Inferior parietal cortex (tissue), 1 donor: ENCODE measurements around the gene TRIM74.
"Not testable (repeated sequence)": the region's sequence is repeated elsewhere in the genome, so short reads cannot be mapped to it uniquely, and the experiment has no call there.

Source experiments
- DNase-seq: peaks from one replicate; pipeline ENCODE4 v3.0.0-alpha.2; 2016; ENCODE audit errors: extremely low spot score

The TRIM74 gene

DNA sequence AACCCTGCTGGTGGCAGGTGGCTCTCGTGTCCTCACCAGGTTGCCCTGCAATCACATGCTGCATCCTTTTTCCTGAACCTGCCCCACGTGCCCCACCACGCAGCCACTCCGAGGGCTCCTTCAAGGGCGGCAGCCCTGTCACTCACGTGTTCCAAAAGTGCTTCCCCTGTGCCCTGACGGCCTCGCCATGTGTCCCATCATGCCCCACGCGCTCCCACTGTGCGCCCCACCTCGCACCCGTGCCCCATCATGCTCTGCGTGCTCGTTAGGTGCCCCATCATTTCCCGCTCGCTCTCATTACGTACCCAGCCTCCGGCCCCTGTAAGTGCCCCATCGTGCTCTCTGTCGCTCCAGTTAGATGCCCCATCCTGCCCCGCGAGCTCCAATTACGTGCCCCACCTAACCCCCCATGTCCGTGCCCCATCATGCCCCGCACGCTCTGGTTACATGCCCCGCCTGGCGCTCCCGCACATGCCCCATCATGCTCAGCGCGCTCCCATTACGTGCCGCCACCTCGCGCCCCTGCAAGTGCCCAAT lies at the start of gene TRIM74:
TRIM74 (minus strand) TSS at position 487 of the 537 bp plus-strand sequence. CDS start 3,309 bp downstream, outside the sequence.
- DNase-seq: not testable (repeated sequence)

DNA sequence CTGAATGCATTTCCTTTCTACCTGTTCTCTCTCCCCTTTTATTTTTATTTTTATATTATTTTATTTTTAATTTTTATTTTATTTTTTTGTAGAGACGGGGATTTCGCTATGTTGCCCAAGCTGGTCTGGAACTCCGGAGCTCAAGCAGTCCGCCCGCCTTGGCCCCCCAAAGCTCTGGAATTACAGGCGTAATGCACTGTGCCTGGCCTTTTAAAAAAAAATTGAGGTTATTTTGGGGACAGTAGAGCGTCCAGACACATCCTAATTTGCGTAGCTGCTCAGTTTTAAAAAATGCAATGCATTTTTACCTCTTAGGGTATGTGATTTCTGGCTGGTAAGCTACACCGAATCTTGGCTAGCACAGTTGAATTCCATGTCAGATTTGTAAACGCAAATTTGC lies 37.2 kb upstream of the TRIM74 start:
- DNase-seq: not testable (repeated sequence)

DNA sequence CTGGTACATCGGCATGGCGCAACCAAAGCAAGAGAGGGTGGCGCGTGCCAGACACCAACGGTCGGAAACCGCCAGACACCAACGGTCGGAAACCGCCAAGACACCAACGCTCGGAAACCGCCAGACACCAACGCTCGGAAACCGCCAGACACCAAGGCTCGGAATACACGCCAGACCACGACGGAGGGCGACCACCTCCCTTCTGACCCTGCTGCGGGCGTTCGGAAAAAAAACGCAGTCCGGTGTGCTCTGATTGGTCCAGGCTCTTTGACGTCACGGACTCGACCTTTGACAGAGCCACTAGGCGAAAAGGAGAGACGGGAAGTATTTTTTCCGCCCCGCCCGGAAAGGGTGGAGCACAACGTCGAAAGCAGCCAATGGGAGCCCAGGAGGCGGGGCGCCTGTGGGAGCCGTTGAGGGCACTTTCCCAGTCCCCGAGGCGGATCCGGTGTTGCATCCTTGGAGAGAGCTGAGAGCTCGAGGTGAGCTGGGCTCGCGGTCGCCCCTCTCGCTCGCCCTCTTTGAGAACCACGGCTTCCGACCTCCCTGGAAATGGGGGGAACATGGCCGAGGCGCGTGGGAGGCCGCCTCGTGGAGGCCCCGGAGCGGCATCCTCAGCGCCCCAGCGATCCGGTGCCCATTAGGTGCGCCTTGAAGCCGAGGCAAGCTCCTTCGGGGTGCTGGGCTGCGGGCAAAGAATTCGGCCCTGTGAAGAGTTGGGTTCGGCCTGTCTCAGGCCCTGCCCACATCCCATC lies 36.6 kb upstream of the TRIM74 start:
- peak; percentile 69 for DNase-seq

DNA sequence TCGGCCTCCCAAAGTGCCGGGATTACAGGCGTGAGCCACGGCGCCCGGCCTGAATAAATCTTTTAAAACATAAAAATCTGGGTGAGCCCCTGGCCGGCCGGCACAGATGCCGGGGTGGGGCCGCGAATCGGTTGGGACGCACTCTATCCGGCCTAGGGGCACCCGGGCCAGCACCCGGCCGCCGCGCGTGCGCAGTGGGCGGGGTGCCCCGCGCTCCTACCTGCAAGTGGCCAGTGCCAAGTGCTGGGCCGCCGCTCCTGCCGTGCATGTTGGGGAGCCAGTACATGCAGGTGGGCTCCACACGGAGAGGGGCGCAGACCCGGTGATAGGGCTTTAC lies 36.1 kb upstream of the TRIM74 start:
- not testable (repeated sequence) for DNase-seq

DNA sequence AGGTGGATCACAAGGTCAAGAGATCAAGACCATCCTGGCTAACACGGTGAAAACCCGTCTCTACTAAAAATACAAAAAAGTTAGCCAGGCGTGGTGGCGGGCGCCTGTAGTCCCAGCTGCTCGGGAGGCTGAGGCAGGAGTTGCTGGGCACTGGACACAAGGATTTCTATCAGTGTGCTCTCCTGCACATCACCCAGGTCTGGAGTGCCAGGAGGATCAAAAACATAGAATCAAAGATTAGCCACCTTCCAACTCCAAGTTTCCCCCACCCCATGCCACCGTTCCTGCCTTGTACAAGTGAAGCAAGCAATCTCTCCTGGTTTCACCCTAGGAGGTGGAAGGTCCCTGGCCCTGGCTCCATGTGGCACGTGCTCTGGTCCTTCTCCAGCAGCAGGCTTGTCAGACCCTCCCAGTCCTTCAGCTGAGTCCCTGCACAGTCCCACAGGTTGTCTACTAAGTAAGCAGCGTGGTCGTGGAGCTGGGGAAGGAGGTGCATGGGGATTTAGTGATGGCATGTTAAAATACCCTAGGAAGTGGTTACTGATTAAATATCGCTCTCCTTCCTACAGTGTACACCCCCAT lies 28.7 kb upstream of the TRIM74 start:
- DNase-seq: not testable (repeated sequence)

DNA sequence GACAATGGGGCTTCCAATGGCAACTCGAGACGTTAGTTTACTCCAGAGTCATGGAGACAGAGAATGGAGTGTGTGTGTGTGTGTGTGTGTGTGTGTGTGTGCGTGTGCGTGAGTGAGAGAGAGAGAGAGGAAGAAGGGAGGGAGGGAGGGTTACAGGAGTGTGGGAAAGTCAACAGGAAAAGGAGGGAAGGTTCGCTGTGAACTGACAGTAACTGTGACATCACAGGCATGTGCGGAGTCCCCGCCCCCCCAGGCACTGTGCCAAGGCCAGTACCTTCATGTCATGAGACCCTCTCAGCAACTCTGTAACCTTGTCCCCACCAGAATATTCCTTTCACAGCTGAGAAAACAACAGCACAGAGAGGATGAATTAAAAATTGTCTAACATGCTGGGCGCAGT lies 28.2 kb upstream of the TRIM74 start:
- DNase-seq: not testable (repeated sequence)

DNA sequence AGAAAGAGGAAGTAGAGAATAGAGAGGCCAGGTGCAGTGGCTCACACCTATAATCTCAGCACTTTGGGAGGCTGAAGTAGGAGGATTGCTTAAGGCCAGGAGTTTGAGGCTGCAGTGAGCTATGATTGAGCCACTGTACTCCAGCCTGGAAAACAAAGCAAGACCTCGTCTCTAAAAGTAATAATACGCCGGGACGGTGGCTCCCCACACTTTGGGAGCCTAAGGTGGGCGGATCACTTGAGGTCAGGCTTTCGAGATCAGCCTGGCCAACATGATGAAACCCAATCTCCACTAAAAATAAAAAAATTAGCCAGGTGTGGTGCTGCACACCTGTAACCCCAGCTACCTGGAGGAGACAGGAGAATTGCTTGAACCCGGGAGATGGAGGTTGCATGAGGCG lies 26.2 kb upstream of the TRIM74 start:
- DNase-seq: not testable (repeated sequence)

DNA sequence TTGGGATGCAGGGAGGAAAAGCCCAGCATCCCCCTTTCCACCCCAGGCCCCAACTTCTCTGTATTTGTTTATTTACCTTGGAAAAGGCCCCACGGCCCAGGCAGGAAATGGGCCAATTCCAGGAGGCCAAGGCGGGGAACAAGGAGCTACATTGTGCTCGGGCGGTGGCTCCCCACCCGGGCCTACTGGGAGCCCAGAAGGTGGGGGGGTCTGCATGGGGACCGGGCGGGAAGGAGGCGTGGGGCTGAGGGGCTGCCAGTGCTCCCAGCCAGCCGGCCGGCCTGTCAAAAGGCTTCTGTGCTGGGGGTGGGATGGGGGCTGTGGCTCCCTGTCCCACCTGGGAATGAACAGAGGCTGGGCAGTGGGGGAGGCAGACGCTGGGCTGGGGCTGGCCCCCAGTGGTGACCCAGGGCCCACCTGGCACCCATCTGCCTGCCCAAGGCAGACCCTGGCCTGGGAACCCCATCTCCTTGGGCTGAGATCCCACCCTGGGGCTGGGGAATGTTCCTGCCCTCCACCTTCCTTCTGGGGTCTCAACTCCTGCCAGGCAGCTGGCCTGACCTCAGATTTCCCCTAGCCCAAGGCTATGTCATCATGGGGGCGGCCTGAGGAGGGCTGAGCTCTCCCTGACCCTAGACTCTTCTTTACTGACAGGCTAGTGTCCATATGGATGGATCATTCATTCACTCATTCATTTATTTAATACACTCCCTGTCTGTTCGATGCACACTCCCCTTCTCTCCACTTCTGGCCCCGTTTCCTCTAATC lies 21.1 kb upstream of the TRIM74 start:
- DNase-seq: not testable (repeated sequence)

DNA sequence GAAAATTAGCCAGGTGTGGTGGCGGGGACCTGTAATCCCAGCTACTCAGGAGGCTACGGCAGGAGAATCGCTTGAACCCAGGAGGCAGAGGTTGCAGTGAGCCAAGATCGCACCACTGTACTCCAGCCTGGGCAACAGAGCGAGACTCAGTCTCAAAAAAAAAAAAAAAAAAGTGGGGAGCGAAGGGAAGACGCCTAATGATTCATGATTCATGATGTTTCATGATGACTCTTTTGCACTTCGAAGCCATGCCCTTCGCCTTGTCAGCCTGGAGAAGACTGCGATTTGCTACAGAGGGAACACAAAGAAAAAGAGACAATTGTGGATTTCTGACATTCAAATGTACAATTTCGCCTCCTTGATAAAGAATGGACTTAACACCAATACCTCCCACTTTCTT lies 12.8 kb upstream of the TRIM74 start:
- not testable (repeated sequence) for DNase-seq

DNA sequence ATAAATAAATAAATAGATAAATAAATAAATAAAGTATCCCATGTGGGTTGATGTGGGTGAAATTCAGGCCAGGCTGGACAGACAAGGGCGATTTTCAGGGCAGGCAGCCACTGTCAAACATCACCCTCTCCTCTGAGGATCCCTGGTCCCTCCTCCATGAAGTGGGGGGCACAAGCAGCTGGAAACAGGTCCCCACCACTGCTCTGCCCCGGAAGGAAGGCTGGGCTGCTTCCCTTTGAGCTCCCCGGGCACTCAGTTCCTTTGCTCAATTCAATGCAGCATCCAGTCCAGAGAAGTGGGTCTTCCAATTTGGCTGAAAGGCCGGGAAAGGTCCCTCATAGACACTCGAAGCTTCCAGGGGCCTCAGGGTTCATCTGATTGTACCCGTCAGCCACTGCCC lies 11.1 kb upstream of the TRIM74 start:
- not testable (repeated sequence) for DNase-seq

DNA sequence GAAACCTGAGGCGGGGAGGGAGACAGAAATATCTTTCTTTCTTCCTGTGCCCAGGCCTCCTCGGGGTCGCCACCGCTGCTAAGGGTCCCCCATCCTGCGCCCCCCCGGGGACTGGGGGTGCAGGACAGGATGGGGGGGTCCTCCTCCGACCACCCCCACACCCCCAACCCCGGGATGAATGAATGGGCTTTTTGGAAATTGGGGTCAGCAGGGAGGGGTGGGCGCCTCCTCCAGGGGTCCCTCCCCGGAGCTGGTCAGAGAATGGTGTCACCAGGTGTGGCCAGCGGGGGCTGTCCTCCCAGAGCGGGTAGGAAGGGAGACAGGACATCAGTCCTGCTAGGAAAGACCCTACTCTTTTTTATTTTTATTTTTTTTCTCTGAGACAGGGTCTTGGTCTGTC lies 7.2 kb upstream of the TRIM74 start:
- DNase-seq: not testable (repeated sequence)

DNA sequence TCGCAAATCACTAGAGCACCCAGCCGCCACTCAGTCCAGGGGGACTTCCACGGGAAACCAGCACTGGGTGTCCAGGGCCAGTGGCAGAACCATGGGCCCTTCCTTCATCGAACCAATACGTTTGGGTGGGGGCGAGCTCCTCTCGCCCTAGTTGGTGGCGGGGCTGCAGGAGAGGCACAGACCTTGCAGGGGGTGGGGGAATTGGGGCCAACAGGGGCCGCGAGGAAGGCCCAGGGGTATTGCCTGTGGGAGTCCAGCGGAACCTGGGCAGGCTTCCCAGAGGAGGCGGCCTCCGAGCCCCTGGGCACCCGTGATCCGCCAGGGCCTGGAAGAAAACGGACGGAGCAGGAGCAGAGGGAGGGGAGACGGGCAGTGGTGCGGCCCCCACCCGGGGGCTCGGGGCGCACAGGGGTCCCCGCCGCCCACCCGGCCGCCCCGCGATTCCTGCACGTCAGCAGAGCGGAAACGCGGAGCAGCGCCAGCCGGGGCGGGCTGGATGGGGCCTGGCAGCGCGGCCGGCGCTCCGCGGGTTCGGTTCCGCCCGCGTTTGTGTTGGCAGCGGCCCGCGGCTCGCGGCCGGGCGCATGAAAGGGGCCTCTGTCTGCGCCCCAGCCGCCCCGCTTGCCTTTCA lies 6.5 kb upstream of the TRIM74 start:
- not testable (repeated sequence) for DNase-seq

DNA sequence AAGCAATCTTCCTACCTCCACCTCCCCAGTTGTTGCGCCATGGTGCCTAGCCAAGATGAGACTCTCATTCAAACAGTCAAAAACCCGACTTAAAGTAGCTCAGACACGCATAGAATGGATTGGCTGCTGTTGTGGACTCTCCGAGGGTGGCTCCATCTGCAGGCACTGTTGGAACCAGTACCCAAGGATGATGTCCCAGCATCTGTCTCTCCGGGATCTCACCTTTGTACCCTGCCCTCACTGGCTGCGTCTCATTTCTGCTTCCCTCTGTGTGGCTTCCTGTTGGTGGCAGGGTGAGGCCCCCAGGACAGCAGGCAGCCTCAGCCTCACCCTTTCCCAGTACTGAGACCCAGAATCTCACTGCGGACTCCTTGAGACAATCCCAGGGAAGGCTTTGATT lies 5.5 kb upstream of the TRIM74 start:
- not testable (repeated sequence) for DNase-seq

DNA sequence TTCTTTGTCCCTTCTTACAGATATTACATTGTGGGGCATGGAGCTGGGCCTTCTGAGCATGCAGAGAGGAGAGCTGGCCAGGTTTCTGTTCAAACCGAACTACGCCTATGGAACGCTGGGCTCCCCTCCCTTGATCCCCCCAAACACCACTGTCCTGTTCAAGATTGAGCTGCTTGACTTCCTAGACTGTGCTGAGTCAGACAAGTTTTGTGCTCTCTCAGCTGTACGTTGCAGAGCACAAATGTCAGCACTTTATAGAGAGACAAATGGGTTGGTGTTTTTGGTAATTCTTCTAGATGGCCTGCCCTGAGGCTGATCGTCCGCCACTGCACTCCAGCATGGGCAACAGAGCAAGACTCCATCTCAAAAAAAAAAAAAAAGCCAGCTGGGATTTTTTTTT lies 2.2 kb upstream of the TRIM74 start:
- not testable (repeated sequence) for DNase-seq

DNA sequence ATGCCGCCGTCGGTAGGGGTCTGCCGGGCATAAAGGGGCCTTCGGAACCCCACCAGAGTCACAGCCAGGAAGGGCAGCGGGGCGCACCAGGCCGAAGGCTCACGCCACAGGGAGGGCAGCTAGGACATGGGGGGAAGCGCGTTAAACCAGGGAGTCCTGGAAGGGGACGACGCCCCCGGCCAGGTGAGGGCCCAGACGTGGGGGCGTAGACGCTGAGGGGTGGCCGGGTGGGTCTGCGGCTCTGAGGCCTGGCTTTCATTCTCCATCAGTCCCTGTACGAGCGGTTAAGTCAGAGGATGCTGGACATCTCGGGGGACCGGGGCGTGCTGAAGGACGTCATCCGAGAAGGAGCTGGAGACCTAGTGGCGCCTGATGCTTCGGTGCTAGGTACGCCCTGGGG lies 422 bp upstream of the TRIM74 start:
- not testable (repeated sequence) for DNase-seq

DNA sequence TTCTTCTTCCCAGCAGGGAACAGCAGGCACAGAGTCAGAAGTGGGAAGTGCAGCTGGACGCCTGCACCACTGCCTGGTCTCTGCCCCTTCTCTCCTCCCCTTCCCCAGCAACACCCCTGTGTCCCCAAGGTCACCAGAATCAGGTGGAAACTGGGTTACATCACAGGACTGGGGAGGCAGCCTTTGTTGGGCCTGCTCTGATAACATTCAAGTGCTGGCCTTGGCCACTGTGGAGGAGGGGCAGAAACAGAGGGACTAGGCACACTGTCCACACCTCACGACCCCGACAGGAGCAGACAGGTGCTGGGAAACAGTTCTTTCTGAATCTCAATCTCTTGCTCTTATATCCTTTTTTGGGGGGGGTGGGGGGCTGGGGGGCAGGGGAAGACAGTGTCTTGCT lies 2.4 kb downstream of the TRIM74 start:
- not testable (repeated sequence) for DNase-seq

DNA sequence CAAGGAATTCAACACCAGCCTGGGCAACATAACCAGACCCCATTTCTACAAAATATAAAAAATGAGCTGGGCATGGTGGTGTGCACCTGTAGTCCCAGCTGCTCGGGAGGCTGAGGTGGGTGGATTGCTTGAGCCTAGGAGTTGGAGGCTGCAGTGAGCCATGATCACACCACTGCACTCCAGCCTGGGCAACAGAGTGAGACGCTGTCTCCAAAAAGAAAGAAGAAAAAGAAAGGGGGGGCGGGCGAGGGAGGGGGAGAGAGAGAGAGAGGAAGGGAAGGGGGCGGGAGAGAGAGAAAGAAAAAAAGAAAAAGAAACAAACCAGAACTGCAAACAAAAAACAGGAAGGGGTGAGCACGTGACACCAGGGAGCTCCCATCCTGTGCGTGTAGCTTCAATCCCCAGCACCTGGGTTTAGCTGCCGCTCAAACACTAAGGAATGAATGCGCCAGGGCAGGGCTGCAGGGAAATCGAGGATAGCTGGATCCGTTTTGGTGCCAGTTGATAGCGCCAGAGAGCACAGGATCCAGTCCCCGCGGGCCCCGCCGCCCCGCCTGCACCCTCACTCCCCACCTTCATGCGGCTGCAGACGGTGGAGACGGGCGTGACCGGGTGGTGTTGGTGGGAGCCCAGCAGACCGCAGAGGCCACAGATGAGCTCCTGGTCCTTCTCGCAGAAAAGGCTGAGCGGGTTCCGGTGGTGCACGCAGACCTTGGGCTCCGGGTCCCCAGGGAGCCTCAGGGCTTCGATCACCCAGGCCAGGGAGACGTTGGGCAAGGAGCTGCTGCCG lies 3.9 kb downstream of the TRIM74 start:
- DNase-seq: not testable (repeated sequence)

DNA sequence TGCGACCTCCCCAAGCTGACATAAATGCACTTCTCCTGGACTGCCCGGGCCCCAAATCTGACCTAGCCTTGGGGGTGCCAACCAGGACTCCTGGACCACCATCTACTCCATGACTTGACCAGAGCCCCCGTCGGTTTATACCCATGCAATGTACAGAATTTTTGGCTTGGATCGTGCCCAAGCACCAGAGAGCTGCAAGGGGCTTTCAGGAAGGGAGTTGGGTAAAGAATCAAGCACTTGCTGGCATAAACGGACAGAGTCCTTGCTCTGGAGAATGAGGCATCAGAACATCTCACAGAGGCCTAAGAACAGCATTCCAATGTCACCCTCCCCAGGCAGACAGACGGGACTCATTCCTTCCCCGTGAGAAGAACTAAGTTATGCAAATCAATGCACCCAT lies 6.2 kb downstream of the TRIM74 start:
- not testable (repeated sequence) for DNase-seq

DNA sequence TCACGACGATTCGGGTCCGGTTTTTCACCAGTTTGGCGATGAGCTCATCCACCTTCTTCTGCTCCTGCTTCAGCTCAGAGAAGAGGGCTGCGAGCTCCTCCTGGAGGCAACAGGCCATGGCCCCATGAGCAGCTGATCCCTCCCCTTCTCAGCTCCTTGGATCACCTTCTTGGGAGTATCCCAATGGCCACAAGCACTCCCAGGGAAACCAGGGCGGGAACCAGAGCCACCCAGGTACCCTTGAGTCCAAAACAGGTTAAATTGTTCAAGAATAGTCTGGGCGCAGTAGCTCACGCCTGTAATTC lies 8.0 kb downstream of the TRIM74 start:
- DNase-seq: not testable (repeated sequence)

DNA sequence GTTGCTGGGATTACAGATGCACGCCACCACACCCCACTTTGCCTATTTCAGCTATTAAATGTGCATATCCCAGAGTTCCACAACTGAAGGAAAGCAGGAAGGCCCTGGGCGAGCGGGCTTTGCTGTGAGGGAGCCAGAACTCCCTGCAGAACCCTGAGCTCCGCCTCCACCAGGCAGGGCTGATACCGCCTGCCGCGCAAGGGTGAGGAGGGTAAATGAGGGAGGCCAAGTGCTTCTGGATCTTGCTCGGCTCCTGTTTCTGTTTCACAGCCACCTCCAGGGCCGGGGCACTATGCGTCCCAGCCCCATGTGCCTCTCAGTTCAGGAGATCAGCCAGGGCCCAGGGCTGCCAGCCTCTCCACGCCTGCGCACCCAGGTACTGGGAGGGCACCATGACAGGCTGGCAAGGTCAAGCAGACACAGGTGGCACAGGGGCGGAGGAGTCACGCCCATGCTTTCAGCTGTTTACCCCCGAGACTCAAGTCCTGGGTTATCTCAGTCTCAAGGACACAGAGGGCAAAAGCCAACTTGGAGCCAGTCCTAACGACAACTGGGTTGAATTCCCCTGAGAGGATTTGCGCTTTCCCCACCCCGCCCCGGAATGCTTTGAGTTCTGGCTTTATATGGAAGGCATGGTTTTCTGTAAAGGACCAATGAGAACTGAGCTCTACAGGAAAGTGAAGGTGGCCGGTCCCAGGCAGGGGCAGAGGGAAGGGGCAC lies 8.5 kb downstream of the TRIM74 start:
- DNase-seq: not testable (repeated sequence)

DNA sequence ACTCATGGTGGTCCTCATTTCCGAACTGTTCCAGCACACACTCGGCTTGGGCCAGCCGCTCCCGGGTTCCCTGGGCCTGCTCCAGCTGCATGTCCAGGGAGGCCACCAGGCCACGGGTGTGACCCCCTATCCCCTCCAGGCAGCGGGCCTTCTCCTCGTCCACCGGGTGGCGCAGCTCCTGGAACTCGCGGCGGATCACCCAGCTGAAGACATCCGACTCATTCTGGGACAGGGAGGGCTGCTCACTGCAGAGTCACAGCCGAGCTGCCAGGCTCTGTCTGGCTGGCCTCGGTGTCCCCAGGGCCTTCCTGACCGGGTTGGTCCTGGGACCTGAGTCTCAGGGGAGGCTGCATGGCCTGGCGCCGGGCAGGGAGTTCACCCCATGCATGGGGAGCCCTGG lies 9.2 kb downstream of the TRIM74 start:
- not testable (repeated sequence) for DNase-seq
